ENCODE data around the gene APOBR. TPM values are rescaled to one million over a fixed set of nuclear protein-coding genes. Genes with fewer than 3 reads are reported as not detected.

APOBR gene
- total and polyA plus RNA-seq, 9 of the 15 experiments (the other 6 are each of a cell fraction or from before 2014, with no cell fraction given) = 0.08 to 6.1 (median 2.8) TPM; not detected in 1

DNA sequence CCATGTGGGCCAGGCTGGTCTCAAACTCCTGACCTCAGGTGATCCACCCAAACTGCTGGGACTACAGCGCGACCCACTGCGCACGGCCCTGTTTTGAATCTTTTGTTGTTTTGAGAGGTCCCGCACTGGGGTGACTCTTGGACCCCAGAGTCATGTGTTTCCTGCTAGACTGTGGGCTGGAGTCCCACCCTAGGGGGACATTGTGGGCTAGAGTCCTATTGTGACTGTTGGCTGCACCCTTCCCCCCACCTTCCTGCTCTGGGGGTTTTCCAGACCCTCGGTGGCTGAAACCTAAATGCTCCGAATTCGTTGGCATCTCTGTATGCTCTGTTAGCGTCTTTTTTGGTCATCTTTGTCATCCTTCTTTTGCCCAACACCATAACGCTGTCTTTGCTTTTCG lies 28.3 kb downstream of the APOBR start:
- WGBS (ENCODE audit: insufficient coverage, low coverage, missing lambda C conversion rate) = 65% methylated on average over 11 of the region's 11 CpGs
- no peaks in the 10 kb centered on the region for H3K36me3 ChIP-seq (ENCODE audit: control insufficient read depth, insufficient read depth, low read length)
- ChIA-PET POLR2A (no interaction called here), CTCF (ENCODE audit: low intra/inter-chr PET ratio) (no interaction called here)
- intact Hi-C loops (cut with micrococcal nuclease) = loop anchor here (10.0 kb wide), 1 partner anchor 248 kb away; no protein-coding TSS in a partner anchor
- FAIRE-seq (no peak), DNase-seq (ENCODE audit: extremely low read depth in 1 of 4, low spot score in 3 of 4) (no peak), ATAC-seq (no peak)
- H3K79me2 ChIP-seq (ENCODE audit: control insufficient read depth, insufficient read depth, low read length) = no peaks in the 10 kb centered on the region
- TF ChIP-seq, protein P1, sequence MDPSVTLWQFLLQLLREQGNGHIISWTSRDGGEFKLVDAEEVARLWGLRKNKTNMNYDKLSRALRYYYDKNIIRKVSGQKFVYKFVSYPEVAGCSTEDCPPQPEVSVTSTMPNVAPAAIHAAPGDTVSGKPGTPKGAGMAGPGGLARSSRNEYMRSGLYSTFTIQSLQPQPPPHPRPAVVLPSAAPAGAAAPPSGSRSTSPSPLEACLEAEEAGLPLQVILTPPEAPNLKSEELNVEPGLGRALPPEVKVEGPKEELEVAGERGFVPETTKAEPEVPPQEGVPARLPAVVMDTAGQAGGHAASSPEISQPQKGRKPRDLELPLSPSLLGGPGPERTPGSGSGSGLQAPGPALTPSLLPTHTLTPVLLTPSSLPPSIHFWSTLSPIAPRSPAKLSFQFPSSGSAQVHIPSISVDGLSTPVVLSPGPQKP (CRISPR knock-in tag; IDR thresholded peaks at IDR 0.05) = no peak
- TF ChIP-seq POLR2AphosphoS5 (IDR thresholded peaks at IDR 0.05; ENCODE audit: control insufficient read depth, insufficient read depth, low read depth, low read length) (no peak), HNRNPUL1 (IDR thresholded peaks at IDR 0.05; ENCODE audit: low read length) (no peak), GABPB1 (CRISPR knock-in tag; IDR thresholded peaks at IDR 0.05) (no peak), SIX5 (IDR thresholded peaks at IDR 0.05; ENCODE audit: borderline replicate concordance in 1 of 2, insufficient read depth in 1 of 2, low read depth in 1 of 2, low read length in 2 of 2) (no peak), SREBF2 (CRISPR knock-in tag; IDR thresholded peaks at IDR 0.05) (no peak)
- TF ChIP-seq, protein P2, sequence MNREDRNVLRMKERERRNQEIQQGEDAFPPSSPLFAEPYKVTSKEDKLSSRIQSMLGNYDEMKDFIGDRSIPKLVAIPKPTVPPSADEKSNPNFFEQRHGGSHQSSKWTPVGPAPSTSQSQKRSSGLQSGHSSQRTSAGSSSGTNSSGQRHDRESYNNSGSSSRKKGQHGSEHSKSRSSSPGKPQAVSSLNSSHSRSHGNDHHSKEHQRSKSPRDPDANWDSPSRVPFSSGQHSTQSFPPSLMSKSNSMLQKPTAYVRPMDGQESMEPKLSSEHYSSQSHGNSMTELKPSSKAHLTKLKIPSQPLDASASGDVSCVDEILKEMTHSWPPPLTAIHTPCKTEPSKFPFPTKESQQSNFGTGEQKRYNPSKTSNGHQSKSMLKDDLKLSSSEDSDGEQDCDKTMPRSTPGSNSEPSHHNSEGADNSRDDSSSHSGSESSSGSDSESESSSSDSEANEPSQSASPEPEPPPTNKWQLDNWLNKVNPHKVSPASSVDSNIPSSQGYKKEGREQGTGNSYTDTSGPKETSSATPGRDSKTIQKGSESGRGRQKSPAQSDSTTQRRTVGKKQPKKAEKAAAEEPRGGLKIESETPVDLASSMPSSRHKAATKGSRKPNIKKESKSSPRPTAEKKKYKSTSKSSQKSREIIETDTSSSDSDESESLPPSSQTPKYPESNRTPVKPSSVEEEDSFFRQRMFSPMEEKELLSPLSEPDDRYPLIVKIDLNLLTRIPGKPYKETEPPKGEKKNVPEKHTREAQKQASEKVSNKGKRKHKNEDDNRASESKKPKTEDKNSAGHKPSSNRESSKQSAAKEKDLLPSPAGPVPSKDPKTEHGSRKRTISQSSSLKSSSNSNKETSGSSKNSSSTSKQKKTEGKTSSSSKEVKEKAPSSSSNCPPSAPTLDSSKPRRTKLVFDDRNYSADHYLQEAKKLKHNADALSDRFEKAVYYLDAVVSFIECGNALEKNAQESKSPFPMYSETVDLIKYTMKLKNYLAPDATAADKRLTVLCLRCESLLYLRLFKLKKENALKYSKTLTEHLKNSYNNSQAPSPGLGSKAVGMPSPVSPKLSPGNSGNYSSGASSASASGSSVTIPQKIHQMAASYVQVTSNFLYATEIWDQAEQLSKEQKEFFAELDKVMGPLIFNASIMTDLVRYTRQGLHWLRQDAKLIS (CRISPR knock-in tag; IDR thresholded peaks at IDR 0.05) = no peak
- TF ChIP-seq, protein P3, sequence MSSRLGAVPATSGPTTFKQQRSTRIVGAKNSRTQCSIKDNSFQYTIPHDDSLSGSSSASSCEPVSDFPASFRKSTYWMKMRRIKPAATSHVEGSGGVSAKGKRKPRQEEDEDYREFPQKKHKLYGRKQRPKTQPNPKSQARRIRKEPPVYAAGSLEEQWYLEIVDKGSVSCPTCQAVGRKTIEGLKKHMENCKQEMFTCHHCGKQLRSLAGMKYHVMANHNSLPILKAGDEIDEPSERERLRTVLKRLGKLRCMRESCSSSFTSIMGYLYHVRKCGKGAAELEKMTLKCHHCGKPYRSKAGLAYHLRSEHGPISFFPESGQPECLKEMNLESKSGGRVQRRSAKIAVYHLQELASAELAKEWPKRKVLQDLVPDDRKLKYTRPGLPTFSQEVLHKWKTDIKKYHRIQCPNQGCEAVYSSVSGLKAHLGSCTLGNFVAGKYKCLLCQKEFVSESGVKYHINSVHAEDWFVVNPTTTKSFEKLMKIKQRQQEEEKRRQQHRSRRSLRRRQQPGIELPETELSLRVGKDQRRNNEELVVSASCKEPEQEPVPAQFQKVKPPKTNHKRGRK (tag; IDR thresholded peaks at IDR 0.05) = no peak
- TF ChIP-seq, protein P4, sequence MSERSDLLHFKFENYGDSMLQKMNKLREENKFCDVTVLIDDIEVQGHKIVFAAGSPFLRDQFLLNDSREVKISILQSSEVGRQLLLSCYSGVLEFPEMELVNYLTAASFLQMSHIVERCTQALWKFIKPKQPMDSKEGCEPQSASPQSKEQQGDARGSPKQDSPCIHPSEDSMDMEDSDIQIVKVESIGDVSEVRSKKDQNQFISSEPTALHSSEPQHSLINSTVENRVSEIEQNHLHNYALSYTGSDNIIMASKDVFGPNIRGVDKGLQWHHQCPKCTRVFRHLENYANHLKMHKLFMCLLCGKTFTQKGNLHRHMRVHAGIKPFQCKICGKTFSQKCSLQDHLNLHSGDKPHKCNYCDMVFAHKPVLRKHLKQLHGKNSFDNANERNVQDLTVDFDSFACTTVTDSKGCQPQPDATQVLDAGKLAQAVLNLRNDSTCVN (CRISPR knock-in tag; IDR thresholded peaks at IDR 0.05) = no peak
- no peaks in the 10 kb centered on the region for H4K20me1 ChIP-seq (replicated peaks; ENCODE audit: control insufficient read depth, insufficient read depth, low read length)
- in situ Hi-C loops (cut with MboI) = no loop called here
- no peaks in the 10 kb centered on the region for H3K9me3 ChIP-seq (replicated peaks; ENCODE audit: control insufficient read depth, insufficient read depth, low read depth, low read length)
- H3K27ac ChIP-seq (ENCODE audit: extremely low read depth, low read depth, low read length) = no peak overlapping the region
- H3K9ac ChIP-seq (ENCODE audit: insufficient read depth in 1 of 2, low read depth in 2 of 2, low read length in 2 of 2) = no peak overlapping the region
- no peaks in the 10 kb centered on the region for H3K9me1 ChIP-seq (ENCODE audit: control insufficient read depth, insufficient read depth, low read length)
- H3K4me3 ChIP-seq = no peak overlapping the region
- H3K4me2 ChIP-seq (ENCODE audit: insufficient read depth, low read length) = no peak overlapping the region
- H3K4me1 ChIP-seq (replicated peaks in 1 of 2; ENCODE audit: control insufficient read depth in 2 of 2, insufficient read depth in 2 of 2, low read length in 2 of 2) = peaks cover 0 to 9% of the 10 kb centered on the region in 2 experiments; a peak in 3 of 5 replicates
- H2AFZ ChIP-seq (ENCODE audit: low read depth, low read length) = no peak overlapping the region
- no TSS peak for BruUV-seq (replicated peaks)
- no peaks in the 10 kb centered on the region for H3K27me3 ChIP-seq (ENCODE audit: control insufficient read depth in 2 of 2, insufficient read depth in 2 of 2, low read length in 2 of 2)
